Upper lobe of right lung (tissue), 1 donor: ENCODE results near the gene SAMD5. TPM values are rescaled to one million over a fixed set of nuclear protein-coding genes. Genes with fewer than 3 reads are reported as not detected.

Experiments used
- ATAC-seq: fragments of 200-7000 bp; cut with Tn5 transposase; one replicate; pipeline ENCODE4 v1.9.1; 2020; ENCODE audit warnings: mild to moderate bottlenecking, moderate library complexity
- DNase-seq: peaks from one replicate; pipeline ENCODE4 v3.0.0-alpha.2; 2020
- H3K27ac ChIP-seq: fragments of 200-600 bp; one replicate; pipeline ENCODE4 v1.8.0; 2022
- H3K27me3 ChIP-seq: fragments of 200-600 bp; one replicate; pipeline ENCODE4 v1.8.0; 2022; ENCODE audit warnings: mild to moderate bottlenecking
- H3K36me3 ChIP-seq: fragments of 200-600 bp; one replicate; pipeline ENCODE4 v1.8.0; 2022
- H3K4me1 ChIP-seq: fragments of 200-600 bp; one replicate; pipeline ENCODE4 v1.8.0; 2022
- H3K4me3 ChIP-seq: fragments of 200-600 bp; one replicate; pipeline ENCODE4 v1.8.0; 2022; ENCODE audit warnings: mild to moderate bottlenecking
- H3K9me3 ChIP-seq: fragments of 200-600 bp; one replicate; pipeline ENCODE4 v1.8.0; 2022
- CTCF ChIP-seq: fragments of 200-600 bp; IDR thresholded peaks from one replicate; pipeline ENCODE4 v1.8.0; 2022; ENCODE audit warnings: antibody characterized with exemption
- intact Hi-C: fragments of 100-400 bp; cut with DNase I; formaldehyde crosslinking; loops from one replicate; pipeline ENCODE4 v1.11.0; 2022
- total RNA-seq: library from RNA; stranded (reverse); fragmentation: NEBNext Ultra II Directional; extraction: Animal tissue kit (Norgen Biotek cat#: 25700); gene quantifications from one replicate; pipeline ENCODE4 v1.2.1, GENCODE V29; 2021
- donor health status: DM: no; HTN: yes; CAD: no; lungs with severe emphysema.

Gene SAMD5
- total RNA-seq, 1 donor from 2014 or later = 19.6 TPM

- intact Hi-C loops = no loop called here
- no peak for TF ChIP-seq CTCF
- Histone ChIP-seq H3K27me3 (no peaks in the 10 kb centered on the region), H3K36me3 (no peaks in the 10 kb centered on the region), H3K4me3 (no peak overlapping the region), H3K27ac (no peak overlapping the region), H3K4me1 (no peaks in the 10 kb centered on the region), H3K9me3 (no peaks in the 10 kb centered on the region)
- no peak for DNase-seq
- no peak for ATAC-seq
Measured at GRCh38 chr6:147569788-147570187, 61.3 kb downstream of the SAMD5 start.

- Histone ChIP-seq H3K36me3 (no peaks in the 10 kb centered on the region), H3K4me3 (no peak overlapping the region), H3K27me3 (no peaks in the 10 kb centered on the region), H3K9me3 (no peaks in the 10 kb centered on the region), H3K4me1 (no peaks in the 10 kb centered on the region), H3K27ac (no peak overlapping the region)
- no peak for TF ChIP-seq CTCF
- DNase-seq (no peak), ATAC-seq (no peak)
- intact Hi-C loops = no loop called here
Measured at GRCh38 chr6:147570681-147571080, 62.2 kb downstream of the SAMD5 start.

GRCh38 chr6:147577488-147577887 is 69.0 kb downstream of the SAMD5 start:
- TF ChIP-seq CTCF = no peak
- no peak for ATAC-seq
- Histone ChIP-seq H3K27me3 (no peaks in the 10 kb centered on the region), H3K9me3 (no peaks in the 10 kb centered on the region), H3K4me3 (no peak overlapping the region), H3K36me3 (no peaks in the 10 kb centered on the region), H3K27ac (no peak overlapping the region), H3K4me1 (no peaks in the 10 kb centered on the region)
- DNase-seq = no peak
- intact Hi-C loops = no loop called here

GRCh38 chr6:147578159-147578558 is 69.7 kb downstream of the SAMD5 start:
- no peak for DNase-seq
- intact Hi-C loops = no loop called here

GRCh38 chr6:147578883-147579282 is 70.4 kb downstream of the SAMD5 start:
- Histone ChIP-seq H3K36me3 (no peaks in the 10 kb centered on the region), H3K4me1 (no peaks in the 10 kb centered on the region), H3K9me3 (no peaks in the 10 kb centered on the region), H3K27me3 (no peaks in the 10 kb centered on the region), H3K27ac (no peak overlapping the region), H3K4me3 (no peak overlapping the region)
- ATAC-seq = no peak
- no peak for DNase-seq
- intact Hi-C loops = no loop called here
- TF ChIP-seq CTCF = no peak

More at GRCh38 chr6:147578159-147578558, 69.7 kb downstream of the SAMD5 start:
- no peaks in the 10 kb centered on the region for H3K9me3 ChIP-seq
- no peak overlapping the region for H3K27ac ChIP-seq
- ATAC-seq = no peak
- TF ChIP-seq CTCF = no peak
- H3K4me3 ChIP-seq = no peak overlapping the region
- no peaks in the 10 kb centered on the region for H3K36me3 ChIP-seq
- no peaks in the 10 kb centered on the region for H3K4me1 ChIP-seq
- H3K27me3 ChIP-seq = no peaks in the 10 kb centered on the region

GRCh38 chr6:147579667-147580066 is 71.2 kb downstream of the SAMD5 start:
- no peak for TF ChIP-seq CTCF
- ATAC-seq = no peak
- no peaks in the 10 kb centered on the region for H3K4me1 ChIP-seq
- no peak for DNase-seq
- intact Hi-C loops = no loop called here
- H3K4me3 ChIP-seq = no peak overlapping the region
- H3K36me3 ChIP-seq = no peaks in the 10 kb centered on the region
- no peaks in the 10 kb centered on the region for H3K27me3 ChIP-seq
- H3K9me3 ChIP-seq = no peaks in the 10 kb centered on the region
- H3K27ac ChIP-seq = no peak overlapping the region
